ENCODE measurements around the gene CD86.

- TF ChIP-seq POLR2A (IDR thresholded peaks at IDR 0.05) = no peak
- TF ChIP-seq, protein P1, sequence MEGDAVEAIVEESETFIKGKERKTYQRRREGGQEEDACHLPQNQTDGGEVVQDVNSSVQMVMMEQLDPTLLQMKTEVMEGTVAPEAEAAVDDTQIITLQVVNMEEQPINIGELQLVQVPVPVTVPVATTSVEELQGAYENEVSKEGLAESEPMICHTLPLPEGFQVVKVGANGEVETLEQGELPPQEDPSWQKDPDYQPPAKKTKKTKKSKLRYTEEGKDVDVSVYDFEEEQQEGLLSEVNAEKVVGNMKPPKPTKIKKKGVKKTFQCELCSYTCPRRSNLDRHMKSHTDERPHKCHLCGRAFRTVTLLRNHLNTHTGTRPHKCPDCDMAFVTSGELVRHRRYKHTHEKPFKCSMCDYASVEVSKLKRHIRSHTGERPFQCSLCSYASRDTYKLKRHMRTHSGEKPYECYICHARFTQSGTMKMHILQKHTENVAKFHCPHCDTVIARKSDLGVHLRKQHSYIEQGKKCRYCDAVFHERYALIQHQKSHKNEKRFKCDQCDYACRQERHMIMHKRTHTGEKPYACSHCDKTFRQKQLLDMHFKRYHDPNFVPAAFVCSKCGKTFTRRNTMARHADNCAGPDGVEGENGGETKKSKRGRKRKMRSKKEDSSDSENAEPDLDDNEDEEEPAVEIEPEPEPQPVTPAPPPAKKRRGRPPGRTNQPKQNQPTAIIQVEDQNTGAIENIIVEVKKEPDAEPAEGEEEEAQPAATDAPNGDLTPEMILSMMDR (IDR thresholded peaks at IDR 0.05 in 8 of 11, conservative IDR thresholded peaks at IDR 0.05 in 3 of 11) = no peak
- no peak for TF ChIP-seq POLR2AphosphoS5 (IDR thresholded peaks at IDR 0.05)
Measured at GRCh38 chr3:122123850-122124249, 68.7 kb downstream of the CD86 start.

Data from spleen (tissue), 7 donors.